Heart left ventricle (tissue), 13 donors: Measurements from ENCODE around the gene HBB.

ENCODE experiments used
- POLR2A ChIP-seq, 2 donors: fragments of 450-650 bp; IDR thresholded peaks; one replicate each; pipeline ENCODE4 v1.6.1; 2017; ENCODE audit warnings: antibody characterized with exemption in 2 of 2, mild to moderate bottlenecking in 2 of 2, moderate library complexity in 2 of 2
- TF ChIP-seq, protein P1 (sequence below), 12 donors: fragments of 200-600 bp; sonication (generic) in 4 of 12; IDR thresholded peaks; one replicate each; pipeline versions ENCODE4 v1.5.0 to v1.8.0; 2018 to 2022; ENCODE audit warnings: antibody characterized with exemption in 12 of 12, mild to moderate bottlenecking in 5 of 12
- donor health status: ischemic (EF 13 %, LVEDD 7.1; RV severe dilation, severe dysfunction).
- donor health status: DM: no; HTN: yes; CAD: no.
- donor health status: DM: no; HTN: no; CAD: no.
- donor health status: ischemic (EF 25% LVEDD 6.9; RV normal size, moderate dysfunction).
- donor health status: ischemic (EF 25% LVEDD 5.7; RV mildly dilated, moderate dysfunction).
- donor health status: ischemic (EF 35%, LVEDD 5.7; RV mildly dilated, moderate dysfunction).
- donor health status: nonischemic (EF 11% LVEDD 7.7; RV severe dilation, severe dysfunction).
- donor health status: DM: yes; HTN: yes; CAD: no.
- donor health status: PGD.
- donor health status: ischemic (EF 29% LVEDD 5.4; RV normal size, mild dysfunction).
- donor health status: nonischemic (EF 23%, LVEDD 6.1; RV moderate dilation, normal function).

DNA sequence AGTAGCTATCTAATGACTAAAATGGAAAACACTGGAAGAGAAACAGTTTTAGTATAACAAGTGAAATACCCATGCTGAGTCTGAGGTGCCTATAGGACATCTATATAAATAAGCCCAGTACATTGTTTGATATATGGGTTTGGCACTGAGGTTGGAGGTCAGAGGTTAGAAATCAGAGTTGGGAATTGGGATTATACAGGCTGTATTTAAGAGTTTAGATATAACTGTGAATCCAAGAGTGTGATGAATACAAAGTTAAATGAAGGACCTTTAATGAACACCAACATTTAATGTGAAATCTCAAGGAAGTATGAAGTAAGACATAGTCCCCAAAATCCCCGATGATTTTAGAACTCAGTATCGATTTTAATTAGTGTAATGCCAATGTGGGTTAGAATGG lies 10.5 kb upstream of the HBB start:
- TF ChIP-seq, protein P1, sequence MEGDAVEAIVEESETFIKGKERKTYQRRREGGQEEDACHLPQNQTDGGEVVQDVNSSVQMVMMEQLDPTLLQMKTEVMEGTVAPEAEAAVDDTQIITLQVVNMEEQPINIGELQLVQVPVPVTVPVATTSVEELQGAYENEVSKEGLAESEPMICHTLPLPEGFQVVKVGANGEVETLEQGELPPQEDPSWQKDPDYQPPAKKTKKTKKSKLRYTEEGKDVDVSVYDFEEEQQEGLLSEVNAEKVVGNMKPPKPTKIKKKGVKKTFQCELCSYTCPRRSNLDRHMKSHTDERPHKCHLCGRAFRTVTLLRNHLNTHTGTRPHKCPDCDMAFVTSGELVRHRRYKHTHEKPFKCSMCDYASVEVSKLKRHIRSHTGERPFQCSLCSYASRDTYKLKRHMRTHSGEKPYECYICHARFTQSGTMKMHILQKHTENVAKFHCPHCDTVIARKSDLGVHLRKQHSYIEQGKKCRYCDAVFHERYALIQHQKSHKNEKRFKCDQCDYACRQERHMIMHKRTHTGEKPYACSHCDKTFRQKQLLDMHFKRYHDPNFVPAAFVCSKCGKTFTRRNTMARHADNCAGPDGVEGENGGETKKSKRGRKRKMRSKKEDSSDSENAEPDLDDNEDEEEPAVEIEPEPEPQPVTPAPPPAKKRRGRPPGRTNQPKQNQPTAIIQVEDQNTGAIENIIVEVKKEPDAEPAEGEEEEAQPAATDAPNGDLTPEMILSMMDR (IDR thresholded peaks at IDR 0.05): no peak
- no peak for TF ChIP-seq POLR2A (IDR thresholded peaks at IDR 0.05)
